Measurements from ENCODE around the gene NHERF1.

- TF ChIP-seq ZNF37A (tag by site-specific recombination; IDR thresholded peaks at IDR 0.05) (no peak), ZNF146 (tag by site-specific recombination; IDR thresholded peaks at IDR 0.05) (no peak), ZNF24 (tag by site-specific recombination; IDR thresholded peaks at IDR 0.05) (no peak)
Measured at GRCh38 chr17:74752415-74752814, 4.0 kb downstream of the NHERF1 start.
